Fibroblast of lung (primary cell): ENCODE measurements around the gene BTRC.

ENCODE experiments used
- EZH2 ChIP-seq: IDR thresholded peaks from 2 replicates; pipeline ENCODE4 v1.5.1; 2012; ENCODE audit warnings: low read length, control low read depth, mild to moderate bottlenecking; ENCODE audit errors: missing control alignments
- TF ChIP-seq, protein P1 (sequence below), 2 donors: IDR thresholded peaks in 1 of 2; conservative IDR thresholded peaks in 1 of 2; 1 replicate in 1 of 2; 2 replicates in 1 of 2; pipeline ENCODE4 v1.5.1; 2011 to 2012; ENCODE audit warnings: low read length in 2 of 2, control low read depth in 1 of 2, inconsistent platforms in 1 of 2, low read depth in 1 of 2, mild to moderate bottlenecking in 1 of 2

- no peak for TF ChIP-seq EZH2
- TF ChIP-seq, protein P1, sequence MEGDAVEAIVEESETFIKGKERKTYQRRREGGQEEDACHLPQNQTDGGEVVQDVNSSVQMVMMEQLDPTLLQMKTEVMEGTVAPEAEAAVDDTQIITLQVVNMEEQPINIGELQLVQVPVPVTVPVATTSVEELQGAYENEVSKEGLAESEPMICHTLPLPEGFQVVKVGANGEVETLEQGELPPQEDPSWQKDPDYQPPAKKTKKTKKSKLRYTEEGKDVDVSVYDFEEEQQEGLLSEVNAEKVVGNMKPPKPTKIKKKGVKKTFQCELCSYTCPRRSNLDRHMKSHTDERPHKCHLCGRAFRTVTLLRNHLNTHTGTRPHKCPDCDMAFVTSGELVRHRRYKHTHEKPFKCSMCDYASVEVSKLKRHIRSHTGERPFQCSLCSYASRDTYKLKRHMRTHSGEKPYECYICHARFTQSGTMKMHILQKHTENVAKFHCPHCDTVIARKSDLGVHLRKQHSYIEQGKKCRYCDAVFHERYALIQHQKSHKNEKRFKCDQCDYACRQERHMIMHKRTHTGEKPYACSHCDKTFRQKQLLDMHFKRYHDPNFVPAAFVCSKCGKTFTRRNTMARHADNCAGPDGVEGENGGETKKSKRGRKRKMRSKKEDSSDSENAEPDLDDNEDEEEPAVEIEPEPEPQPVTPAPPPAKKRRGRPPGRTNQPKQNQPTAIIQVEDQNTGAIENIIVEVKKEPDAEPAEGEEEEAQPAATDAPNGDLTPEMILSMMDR (conservative IDR thresholded peaks at IDR 0.05 in 1 of 2, IDR thresholded peaks at IDR 0.05 in 1 of 2; ENCODE audit: low read depth in 1 of 2, low read length in 2 of 2) = no peak
Measured at GRCh38 chr10:101492814-101493213, 138.8 kb downstream of the BTRC start.
